ENCODE measurements around the gene CA10. TPM values are rescaled to one million over a fixed set of nuclear protein-coding genes. Genes with fewer than 3 reads are reported as not detected.
A peak's percentile ranks its signal among the peaks of the same experiment; 100 is the strongest.

CA10 gene
- polyA plus RNA-seq, 1 donor (not counting 4 experiments of a cell fraction or from before 2014, with no cell fraction given): 2.9 TPM

DNA sequence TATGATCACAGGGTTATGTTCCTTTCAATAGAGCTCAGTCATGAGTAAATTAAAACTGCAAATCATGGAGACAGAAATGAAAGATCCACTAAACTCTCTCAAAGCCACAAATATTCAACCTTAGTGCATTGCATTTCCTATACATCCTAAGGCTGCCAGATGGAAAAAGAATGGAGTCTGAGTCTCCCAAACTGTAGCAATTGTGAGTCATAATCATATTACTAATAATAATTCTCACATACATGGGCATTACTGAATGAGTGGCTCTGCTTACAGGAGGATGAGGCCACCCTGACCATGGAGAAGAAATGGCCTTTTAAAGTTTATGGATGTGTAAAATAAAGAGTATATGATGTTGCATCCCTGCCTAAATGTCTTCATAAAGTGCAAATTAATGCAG, 3.2 kb downstream of the CA10 start:
- no peak overlapping the region for H3K4me2 ChIP-seq (ENCODE audit: control insufficient read depth, extremely low read depth, insufficient read depth, low read depth, low read length)

DNA sequence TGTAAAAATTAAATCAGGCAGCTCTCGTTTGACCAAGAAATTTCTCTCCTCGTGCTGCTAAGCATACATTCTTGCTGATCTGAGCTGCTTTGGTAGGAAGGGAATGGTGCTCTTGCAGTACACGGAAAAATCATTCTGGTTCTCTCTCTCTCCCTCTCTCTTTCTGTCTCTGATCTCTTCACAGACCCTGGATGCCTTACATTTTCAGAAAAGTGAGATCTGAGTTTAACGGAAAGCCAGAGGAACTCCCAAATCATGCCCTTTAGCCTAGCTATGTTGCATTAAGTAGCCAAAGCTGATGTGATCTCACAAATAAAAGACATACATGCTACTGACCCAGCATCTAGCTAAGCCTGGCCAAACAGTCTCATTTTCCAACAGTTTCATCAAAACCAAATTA, 4.0 kb downstream of the CA10 start:
- dilution Hi-C loops (cut with MboI; ENCODE audit: extremely low pct_ligation_motif_present, low sequenced_read_pairs): no loop called here
- Histone ChIP-seq H2AFZ (ENCODE audit: control insufficient read depth, low read length) (no peak overlapping the region), H3K9me3 (ENCODE audit: control insufficient read depth, low read depth, low read length) (no peaks in the 10 kb centered on the region), H3K4me3 (ENCODE audit: control insufficient read depth in 2 of 3, extremely low read depth in 1 of 3, insufficient read depth in 2 of 3, low read depth in 1 of 3, low read length in 3 of 3) (no peak overlapping the region), H3K9ac (ENCODE audit: control insufficient read depth, extremely low read depth, insufficient read depth, low read length) (no peak overlapping the region), H3K79me2 (ENCODE audit: control insufficient read depth, insufficient read depth, low read length) (no peaks in the 10 kb centered on the region), H3K27me3 (ENCODE audit: control insufficient read depth, extremely low read depth, insufficient read depth, low read length) (peaks cover 14% of the 10 kb centered on the region), H4K20me1 (ENCODE audit: control insufficient read depth, extremely low read depth, insufficient read depth, low read length) (no peaks in the 10 kb centered on the region), H3K9me1 (ENCODE audit: control insufficient read depth, extremely low read depth, insufficient read depth, low read length) (no peaks in the 10 kb centered on the region), H3K4me2 (ENCODE audit: control insufficient read depth, extremely low read depth, insufficient read depth, low read depth, low read length) (no peak overlapping the region), H3K4me1 (ENCODE audit: control insufficient read depth, extremely low read depth, insufficient read depth, low read length) (peaks cover 43% of the 10 kb centered on the region), H3K27ac (ENCODE audit: control insufficient read depth, insufficient read depth, low read length) (no peak overlapping the region), H3K36me3 (ENCODE audit: control insufficient read depth in 2 of 2, extremely low read depth in 1 of 2, insufficient read depth in 2 of 2, low read length in 2 of 2) (no peaks in the 10 kb centered on the region)
- FAIRE-seq: peak; percentile 34
- DNase-seq (ENCODE audit: low read depth, low spot score): no peak
- TF ChIP-seq EZH2 (IDR thresholded peaks at IDR 0.05; ENCODE audit: low read length): no peak
- no peak for TF ChIP-seq CTCF (optimal IDR thresholded peaks at IDR 0.05 in 1 of 3, IDR thresholded peaks at IDR 0.05 in 1 of 3, conservative IDR thresholded peaks at IDR 0.05 in 1 of 3; ENCODE audit: extremely low read depth in 1 of 3, insufficient read depth in 2 of 3, low read length in 3 of 3)

More for the DNA sequence above, 3.2 kb downstream of the CA10 start:
- H3K4me1 ChIP-seq (ENCODE audit: control insufficient read depth, extremely low read depth, insufficient read depth, low read length): peaks cover 34% of the 10 kb centered on the region
- H3K9me1 ChIP-seq (ENCODE audit: control insufficient read depth, extremely low read depth, insufficient read depth, low read length): no peaks in the 10 kb centered on the region
- H4K20me1 ChIP-seq (ENCODE audit: control insufficient read depth, extremely low read depth, insufficient read depth, low read length): no peaks in the 10 kb centered on the region
- TF ChIP-seq EZH2 (IDR thresholded peaks at IDR 0.05; ENCODE audit: low read length): no peak
- no peak for TF ChIP-seq CTCF (optimal IDR thresholded peaks at IDR 0.05 in 1 of 3, IDR thresholded peaks at IDR 0.05 in 1 of 3, conservative IDR thresholded peaks at IDR 0.05 in 1 of 3; ENCODE audit: extremely low read depth in 1 of 3, insufficient read depth in 2 of 3, low read length in 3 of 3)
- no peak overlapping the region for H3K27ac ChIP-seq (ENCODE audit: control insufficient read depth, insufficient read depth, low read length)
- H3K9ac ChIP-seq (ENCODE audit: control insufficient read depth, extremely low read depth, insufficient read depth, low read length): no peak overlapping the region
- no peaks in the 10 kb centered on the region for H3K79me2 ChIP-seq (ENCODE audit: control insufficient read depth, insufficient read depth, low read length)
- DNase-seq (ENCODE audit: low read depth, low spot score) (no peak), FAIRE-seq (peak; percentile 43)
- dilution Hi-C loops (cut with MboI; ENCODE audit: extremely low pct_ligation_motif_present, low sequenced_read_pairs): no loop called here
- no peaks in the 10 kb centered on the region for H3K9me3 ChIP-seq (ENCODE audit: control insufficient read depth, low read depth, low read length)
- peaks cover 23% of the 10 kb centered on the region for H3K27me3 ChIP-seq (ENCODE audit: control insufficient read depth, extremely low read depth, insufficient read depth, low read length)
- H3K4me3 ChIP-seq (ENCODE audit: control insufficient read depth in 2 of 3, extremely low read depth in 1 of 3, insufficient read depth in 2 of 3, low read depth in 1 of 3, low read length in 3 of 3): no peak overlapping the region
- no peak overlapping the region for H2AFZ ChIP-seq (ENCODE audit: control insufficient read depth, low read length)
- H3K36me3 ChIP-seq (ENCODE audit: control insufficient read depth in 2 of 2, extremely low read depth in 1 of 2, insufficient read depth in 2 of 2, low read length in 2 of 2): no peaks in the 10 kb centered on the region

Data from keratinocyte (primary cell).